ENCODE results near the gene AMELX.

AMELX gene

DNA sequence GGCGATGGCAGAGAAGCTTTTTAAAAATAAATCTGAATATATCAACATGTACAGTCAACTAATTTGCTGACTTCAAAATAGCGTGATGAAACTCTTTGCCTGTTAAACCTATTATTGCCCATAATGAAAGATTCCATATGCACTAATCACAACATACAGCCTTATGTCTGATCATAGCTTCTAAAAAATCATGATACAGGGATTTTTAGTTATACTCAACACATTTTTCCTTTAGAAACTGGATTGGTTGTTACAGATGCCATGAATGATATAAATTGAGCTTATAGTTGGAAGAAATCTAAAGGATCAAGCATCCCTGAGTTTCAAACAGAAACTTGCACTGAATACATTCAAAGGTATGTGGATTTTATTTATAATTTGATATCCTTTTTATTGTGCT lies at the start of gene AMELX:
Gene AMELX (plus strand): TSS at position 301 of the 400 bp plus-strand sequence. CDS start 1,376 bp downstream, outside the sequence.
- Histone ChIP-seq H3K27ac (no peak within 1 kb of the TSS), H3K4me3 (no peak within 1 kb of the TSS)
- no peak for DNase-seq (ENCODE audit: low spot score)
- no peak for TF ChIP-seq CTCF (IDR thresholded peaks at IDR 0.05)

DNA sequence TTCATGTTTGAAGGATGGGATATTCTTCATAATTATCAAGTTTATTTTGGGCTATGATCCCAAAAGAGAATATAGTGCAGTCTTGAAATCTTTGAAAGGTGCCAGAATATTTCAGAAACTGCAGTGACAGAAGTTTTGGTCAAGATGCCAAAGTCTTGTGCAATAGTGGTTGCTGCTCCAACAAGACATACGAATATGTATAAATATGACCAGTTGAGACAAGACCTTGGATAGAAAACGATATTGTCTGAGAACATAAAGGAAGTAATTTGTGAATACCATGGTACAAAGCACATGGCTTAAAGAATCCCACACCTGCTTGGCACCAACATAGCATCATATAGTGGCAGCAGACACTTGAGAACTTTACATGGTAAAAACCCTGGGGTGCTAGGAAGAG lies 48.6 kb upstream of the AMELX start:
- TF ChIP-seq CTCF (IDR thresholded peaks at IDR 0.05), result no peak
- H3K4me3 ChIP-seq, result no peak overlapping the region
- DNase-seq (ENCODE audit: low spot score), result no peak
- no peak overlapping the region for H3K27ac ChIP-seq

DNA sequence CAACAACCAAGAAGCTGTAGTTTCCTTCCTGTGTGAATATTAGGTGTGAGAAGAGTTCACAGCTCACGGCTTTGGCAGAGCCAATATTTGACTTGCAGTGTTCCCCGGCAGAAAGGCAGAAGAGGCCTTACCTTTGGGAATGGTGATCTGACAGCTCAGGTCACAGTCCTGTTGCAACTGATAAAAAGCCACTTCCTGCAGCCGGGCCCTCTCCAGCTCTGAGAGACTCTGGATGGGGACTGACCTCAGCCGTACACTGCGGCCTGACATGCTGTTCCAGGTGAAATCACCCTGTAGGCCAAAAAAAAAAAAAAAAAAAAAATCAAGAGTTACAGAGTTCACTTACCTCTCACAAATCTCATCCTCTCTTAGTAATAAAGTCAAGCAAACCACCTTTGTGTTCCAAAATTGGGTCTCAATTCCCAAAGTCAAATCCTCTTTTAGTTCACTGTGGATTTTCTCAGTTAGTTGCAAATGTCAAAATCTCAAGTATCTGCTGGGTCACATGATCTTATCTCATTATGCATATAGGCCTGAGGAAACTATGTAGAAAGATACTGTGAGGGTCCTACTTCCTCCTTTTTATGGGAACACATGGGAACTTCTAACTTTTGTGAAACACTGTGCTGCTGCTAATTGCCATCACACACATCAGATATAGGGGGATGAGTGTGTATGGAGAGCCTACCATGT lies 38.6 kb upstream of the AMELX start:
- no peak for DNase-seq (ENCODE audit: low spot score)
- TF ChIP-seq CTCF (IDR thresholded peaks at IDR 0.05), result no peak
- Histone ChIP-seq H3K27ac (no peak overlapping the region), H3K4me3 (no peak overlapping the region)

GRCh38 chrX:11257290-11257689 lies 35.9 kb upstream of the AMELX start:
- Histone ChIP-seq H3K27ac (no peak overlapping the region), H3K4me3 (no peak overlapping the region)
- TF ChIP-seq CTCF (IDR thresholded peaks at IDR 0.05), result no peak
- DNase-seq (ENCODE audit: low spot score), result no peak

DNA sequence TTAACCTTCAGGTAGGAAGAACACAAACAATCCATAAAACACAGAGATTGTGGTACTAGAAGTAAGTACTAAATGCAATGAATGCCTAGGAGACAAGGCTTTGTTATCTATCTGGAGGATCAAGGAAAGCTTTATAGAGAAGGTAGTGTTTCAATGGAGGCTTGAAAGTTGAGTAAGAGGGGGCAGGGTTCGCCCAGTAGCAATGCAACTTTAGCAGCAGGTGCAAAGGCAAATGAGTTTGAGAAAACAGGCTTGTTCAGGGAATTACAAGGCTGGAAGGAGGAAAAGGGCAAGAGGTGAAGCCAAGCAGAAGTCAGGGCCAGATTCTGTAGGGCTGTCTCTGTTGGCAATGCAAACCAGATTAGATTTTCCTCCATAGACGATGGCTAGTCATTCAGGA lies 35.5 kb upstream of the AMELX start:
- no peak for TF ChIP-seq CTCF (IDR thresholded peaks at IDR 0.05)
- no peak for DNase-seq (ENCODE audit: low spot score)
- no peak overlapping the region for H3K4me3 ChIP-seq
- no peak overlapping the region for H3K27ac ChIP-seq

DNA sequence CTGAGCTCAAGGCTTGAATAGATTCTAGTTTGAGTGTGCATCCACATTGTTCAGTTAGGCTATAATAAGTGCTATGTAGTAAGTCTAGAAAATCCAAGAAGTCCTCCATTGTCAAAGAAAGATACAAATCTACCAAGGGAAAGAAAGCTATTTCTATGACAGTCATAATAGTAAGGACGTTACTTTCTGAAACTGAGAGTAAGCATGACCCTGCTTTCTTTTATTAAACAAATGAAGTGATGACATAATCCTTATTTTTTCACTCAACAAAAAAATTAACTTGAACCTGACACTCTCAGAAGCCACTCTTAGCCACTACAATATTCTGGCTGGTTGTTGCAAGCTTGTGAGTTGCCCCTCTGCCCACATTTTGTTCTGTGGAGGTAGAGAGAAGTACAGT lies 33.8 kb upstream of the AMELX start:
- H3K27ac ChIP-seq, result no peak overlapping the region
- no peak overlapping the region for H3K4me3 ChIP-seq
- no peak for TF ChIP-seq CTCF (IDR thresholded peaks at IDR 0.05)
- no peak for DNase-seq (ENCODE audit: low spot score)

- H3K27ac ChIP-seq, result no peak overlapping the region
- H3K4me3 ChIP-seq, result no peak overlapping the region
- DNase-seq (ENCODE audit: low spot score), result no peak
- no peak for TF ChIP-seq CTCF (IDR thresholded peaks at IDR 0.05)
These were observed 32.0 kb upstream of the AMELX start for GRCh38 chrX:11261260-11261659.
